ENCODE measurements around the gene PRDM2.

GRCh38 chr1:13772271-13772670 lies 72.3 kb downstream of the PRDM2 start:
- TF ChIP-seq, protein P1, sequence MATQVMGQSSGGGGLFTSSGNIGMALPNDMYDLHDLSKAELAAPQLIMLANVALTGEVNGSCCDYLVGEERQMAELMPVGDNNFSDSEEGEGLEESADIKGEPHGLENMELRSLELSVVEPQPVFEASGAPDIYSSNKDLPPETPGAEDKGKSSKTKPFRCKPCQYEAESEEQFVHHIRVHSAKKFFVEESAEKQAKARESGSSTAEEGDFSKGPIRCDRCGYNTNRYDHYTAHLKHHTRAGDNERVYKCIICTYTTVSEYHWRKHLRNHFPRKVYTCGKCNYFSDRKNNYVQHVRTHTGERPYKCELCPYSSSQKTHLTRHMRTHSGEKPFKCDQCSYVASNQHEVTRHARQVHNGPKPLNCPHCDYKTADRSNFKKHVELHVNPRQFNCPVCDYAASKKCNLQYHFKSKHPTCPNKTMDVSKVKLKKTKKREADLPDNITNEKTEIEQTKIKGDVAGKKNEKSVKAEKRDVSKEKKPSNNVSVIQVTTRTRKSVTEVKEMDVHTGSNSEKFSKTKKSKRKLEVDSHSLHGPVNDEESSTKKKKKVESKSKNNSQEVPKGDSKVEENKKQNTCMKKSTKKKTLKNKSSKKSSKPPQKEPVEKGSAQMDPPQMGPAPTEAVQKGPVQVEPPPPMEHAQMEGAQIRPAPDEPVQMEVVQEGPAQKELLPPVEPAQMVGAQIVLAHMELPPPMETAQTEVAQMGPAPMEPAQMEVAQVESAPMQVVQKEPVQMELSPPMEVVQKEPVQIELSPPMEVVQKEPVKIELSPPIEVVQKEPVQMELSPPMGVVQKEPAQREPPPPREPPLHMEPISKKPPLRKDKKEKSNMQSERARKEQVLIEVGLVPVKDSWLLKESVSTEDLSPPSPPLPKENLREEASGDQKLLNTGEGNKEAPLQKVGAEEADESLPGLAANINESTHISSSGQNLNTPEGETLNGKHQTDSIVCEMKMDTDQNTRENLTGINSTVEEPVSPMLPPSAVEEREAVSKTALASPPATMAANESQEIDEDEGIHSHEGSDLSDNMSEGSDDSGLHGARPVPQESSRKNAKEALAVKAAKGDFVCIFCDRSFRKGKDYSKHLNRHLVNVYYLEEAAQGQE (tag by site-specific recombination; IDR thresholded peaks at IDR 0.05) = no peak
- no peak for TF ChIP-seq CTCF (tag by site-specific recombination; IDR thresholded peaks at IDR 0.05)
- no peak for TF ChIP-seq ZNF521 (tag by site-specific recombination; IDR thresholded peaks at IDR 0.05)
- no peak for TF ChIP-seq BCL6B (tag by site-specific recombination; IDR thresholded peaks at IDR 0.05)
- TF ChIP-seq ZNF664 (tag by site-specific recombination; IDR thresholded peaks at IDR 0.05) = no peak

All from HEK293 (cell line).